ENCODE results near the gene PHOX2A. TPM values are rescaled to one million over a fixed set of nuclear protein-coding genes. Genes with fewer than 3 reads are reported as not detected.

PHOX2A gene
- total RNA-seq, 1 experiment from 2014 or later: not detected

GRCh38 chr11:72233773-72234513, 10.0 kb downstream of the PHOX2A start:
- intact Hi-C loops (cut with micrococcal nuclease; ENCODE audit: unreplicated experiment): no loop called here
- peaks cover 52% of the 10 kb centered on the region for H3K36me3 ChIP-seq (ENCODE audit: insufficient read depth, low read length, poor library complexity, severe bottlenecking)
- H3K27ac ChIP-seq (ENCODE audit: low read depth, low read length, poor library complexity, severe bottlenecking): no peak overlapping the region
- H3K9me3 ChIP-seq (ENCODE audit: low read depth, low read length, poor library complexity, severe bottlenecking): no peaks in the 10 kb centered on the region
- ChIA-PET CTCF (no interaction called here), POLR2A (ENCODE audit: low non-redundant PET) (no interaction called here)
- DNase-seq (ENCODE audit: low spot score): no peak
- peaks cover 2% of the 10 kb centered on the region for H3K27me3 ChIP-seq (replicated peaks; ENCODE audit: insufficient read depth, low read depth, low read length, poor library complexity)
- no peaks in the 10 kb centered on the region for H3K4me1 ChIP-seq (ENCODE audit: insufficient read depth, low read length, poor library complexity, severe bottlenecking)
- H3K4me3 ChIP-seq (ENCODE audit: low read depth, low read length, poor library complexity, severe bottlenecking): no peak overlapping the region
- BruUV-seq (replicated peaks): no TSS peak
- TF ChIP-seq CTCF (conservative IDR thresholded peaks at IDR 0.05; ENCODE audit: low read depth, low read length) (no peak), EZH2 (IDR thresholded peaks at IDR 0.05; ENCODE audit: borderline replicate concordance, low read depth, low read length, poor library complexity, severe bottlenecking) (no peak)

GRCh38 chr11:72233056-72233772, 10.8 kb downstream of the PHOX2A start:
- POLR2A ChIA-PET (ENCODE audit: low non-redundant PET): no interaction called here
- Histone ChIP-seq H3K4me1 (ENCODE audit: insufficient read depth, low read length, poor library complexity, severe bottlenecking) (no peaks in the 10 kb centered on the region), H3K36me3 (ENCODE audit: insufficient read depth, low read length, poor library complexity, severe bottlenecking) (peaks cover 57% of the 10 kb centered on the region), H3K9me3 (ENCODE audit: low read depth, low read length, poor library complexity, severe bottlenecking) (no peaks in the 10 kb centered on the region), H3K27me3 (replicated peaks; ENCODE audit: insufficient read depth, low read depth, low read length, poor library complexity) (no peaks in the 10 kb centered on the region), H3K4me3 (ENCODE audit: low read depth, low read length, poor library complexity, severe bottlenecking) (no peak overlapping the region), H3K27ac (ENCODE audit: low read depth, low read length, poor library complexity, severe bottlenecking) (no peak overlapping the region)
- TF ChIP-seq EZH2 (IDR thresholded peaks at IDR 0.05; ENCODE audit: borderline replicate concordance, low read depth, low read length, poor library complexity, severe bottlenecking): no peak
- TF ChIP-seq CTCF (conservative IDR thresholded peaks at IDR 0.05; ENCODE audit: low read depth, low read length): no peak
- intact Hi-C loops (cut with micrococcal nuclease; ENCODE audit: unreplicated experiment): no loop called here
- CTCF ChIA-PET: no interaction called here
- DNase-seq (ENCODE audit: low spot score): no peak
- no TSS peak for BruUV-seq (replicated peaks)

- ChIA-PET POLR2A (ENCODE audit: low non-redundant PET) (no interaction called here), CTCF (no interaction called here)
- DNase-seq (ENCODE audit: low spot score): no peak
- no peak for TF ChIP-seq EZH2 (IDR thresholded peaks at IDR 0.05; ENCODE audit: borderline replicate concordance, low read depth, low read length, poor library complexity, severe bottlenecking)
- no peak for TF ChIP-seq CTCF (conservative IDR thresholded peaks at IDR 0.05; ENCODE audit: low read depth, low read length)
- peaks cover 59% of the 10 kb centered on the region for H3K36me3 ChIP-seq (ENCODE audit: insufficient read depth, low read length, poor library complexity, severe bottlenecking)
- intact Hi-C loops (cut with micrococcal nuclease; ENCODE audit: unreplicated experiment): no loop called here
- no peaks in the 10 kb centered on the region for H3K4me1 ChIP-seq (ENCODE audit: insufficient read depth, low read length, poor library complexity, severe bottlenecking)
- no TSS peak for BruUV-seq (replicated peaks)
- H3K27me3 ChIP-seq (replicated peaks; ENCODE audit: insufficient read depth, low read depth, low read length, poor library complexity): no peaks in the 10 kb centered on the region
- H3K9me3 ChIP-seq (ENCODE audit: low read depth, low read length, poor library complexity, severe bottlenecking): no peaks in the 10 kb centered on the region
- H3K4me3 ChIP-seq (ENCODE audit: low read depth, low read length, poor library complexity, severe bottlenecking): no peak overlapping the region
- H3K27ac ChIP-seq (ENCODE audit: low read depth, low read length, poor library complexity, severe bottlenecking): no peak overlapping the region
These were observed 11.5 kb downstream of the PHOX2A start for GRCh38 chr11:72232260-72233055.

Measured in A673 (cell line).